Right lobe of liver (tissue), 6 donors: ENCODE results near the gene NR3C2. TPM values are rescaled to one million over a fixed set of nuclear protein-coding genes. Genes with fewer than 3 reads are reported as not detected.
A peak's percentile ranks its signal among the peaks of the same experiment; 100 is the strongest.

ENCODE experiments used
- ATAC-seq, 4 donors: fragments of 200-7000 bp; cut with Tn5 transposase; one replicate each; pipeline ENCODE4 v1.9.1; 2020; ENCODE audit warnings: mild to moderate bottlenecking in 4 of 4, moderate library complexity in 4 of 4
- DNase-seq, 3 donors: peaks; one replicate each; pipeline ENCODE4 v3.0.0-alpha.2; 2020
- H3K27ac ChIP-seq, 3 donors: fragments of 200-600 bp; one replicate each; pipeline ENCODE4 v1.8.0; 2022
- H3K27me3 ChIP-seq, 2 donors: fragments of 200-600 bp; one replicate each; pipeline ENCODE4 v1.8.0; 2022
- H3K36me3 ChIP-seq, 4 donors: fragments of 200-600 bp; sonication (generic) in 1 of 4; one replicate each; pipeline versions ENCODE4 v1.5.1 to v1.8.0; 2017 to 2022; ENCODE audit warnings: control low read depth in 1 of 4
- H3K4me1 ChIP-seq, 4 donors: fragments of 200-600 bp; sonication (generic) in 1 of 4; one replicate each; pipeline versions ENCODE4 v1.5.1 to v1.8.0; 2017 to 2022; ENCODE audit warnings: control low read depth in 1 of 4
- H3K4me3 ChIP-seq, 3 donors: fragments of 200-600 bp; one replicate each; pipeline ENCODE4 v1.8.0; 2022
- H3K9me3 ChIP-seq, 4 donors: fragments of 200-600 bp; sonication (generic) in 1 of 4; one replicate each; pipeline versions ENCODE4 v1.5.1 to v1.8.0; 2017 to 2022; ENCODE audit warnings: control low read depth in 1 of 4
- POLR2A ChIP-seq: fragments of 450-650 bp; IDR thresholded peaks from one replicate; pipeline ENCODE4 v1.6.1; 2017; ENCODE audit warnings: antibody characterized with exemption, mild to moderate bottlenecking
- WGBS: methylation state at CpG from one replicate; pipeline ENCODE4 v1.1.6; 2018; ENCODE audit warnings: low coverage, low lambda C conversion rate; ENCODE audit not compliant: insufficient coverage; ENCODE audit errors: missing lambda C conversion rate; 5-methylcytosine and 5-hydroxymethylcytosine counted together
- intact Hi-C, 2 donors: fragments of 100-400 bp; cut with DNase I; formaldehyde crosslinking; loops; one replicate each; pipeline versions ENCODE4 v1.11.2 to v1.14.1; 2022
- long read RNA-seq: library from polyadenylated mRNA; unstranded; transcript quantifications from one replicate; pipeline ENCODE4 v2.0.0, GENCODE V29; 2019
- total RNA-seq, 6 experiments: library from RNA; depleted of rRNA in 2 of 6; stranded (reverse); fragments of >200 nt in 2 of 6; fragmentation: NEBNext Ultra II Directional in 3 of 6; extraction: Animal tissue kit (Norgen Biotek cat#: 25700) in 3 of 6; gene quantifications; one replicate each; pipeline versions ENCODE4 v1.1.0 to v1.2.4, GENCODE V29; 2016 to 2023
- TF ChIP-seq, protein P1 (sequence below), 4 donors: fragments of 200-600 bp in 3 of 4; fragments of 450-650 bp in 1 of 4; IDR thresholded peaks; one replicate each; pipeline versions ENCODE4 v1.5.1 to v1.8.0; 2016 to 2022; ENCODE audit warnings: antibody characterized with exemption in 4 of 4, mild to moderate bottlenecking in 2 of 4
- donor health status: DM: no; HTN: yes; CAD: no.
- donor health status: DM: no; HTN: no; CAD: no.
- donor health status: DM: no; HTN: no; CAD: no.
- donor health status: DM: no; HTN: yes; CAD: no.
- donor health status: DM: no; HTN: yes; CAD: no.

NR3C2 gene
- total RNA-seq, result 10 to 100 TPM in 3 of 6 experiments, 1 to 10 TPM in 3; 4.8 to 15.9 (median 8.9) TPM
- long read RNA-seq, partial matches to known transcripts, result 0 of 1 reads
- long read RNA-seq, other reads (novel, unspliced or antisense), result 1 of 1 reads

DNA sequence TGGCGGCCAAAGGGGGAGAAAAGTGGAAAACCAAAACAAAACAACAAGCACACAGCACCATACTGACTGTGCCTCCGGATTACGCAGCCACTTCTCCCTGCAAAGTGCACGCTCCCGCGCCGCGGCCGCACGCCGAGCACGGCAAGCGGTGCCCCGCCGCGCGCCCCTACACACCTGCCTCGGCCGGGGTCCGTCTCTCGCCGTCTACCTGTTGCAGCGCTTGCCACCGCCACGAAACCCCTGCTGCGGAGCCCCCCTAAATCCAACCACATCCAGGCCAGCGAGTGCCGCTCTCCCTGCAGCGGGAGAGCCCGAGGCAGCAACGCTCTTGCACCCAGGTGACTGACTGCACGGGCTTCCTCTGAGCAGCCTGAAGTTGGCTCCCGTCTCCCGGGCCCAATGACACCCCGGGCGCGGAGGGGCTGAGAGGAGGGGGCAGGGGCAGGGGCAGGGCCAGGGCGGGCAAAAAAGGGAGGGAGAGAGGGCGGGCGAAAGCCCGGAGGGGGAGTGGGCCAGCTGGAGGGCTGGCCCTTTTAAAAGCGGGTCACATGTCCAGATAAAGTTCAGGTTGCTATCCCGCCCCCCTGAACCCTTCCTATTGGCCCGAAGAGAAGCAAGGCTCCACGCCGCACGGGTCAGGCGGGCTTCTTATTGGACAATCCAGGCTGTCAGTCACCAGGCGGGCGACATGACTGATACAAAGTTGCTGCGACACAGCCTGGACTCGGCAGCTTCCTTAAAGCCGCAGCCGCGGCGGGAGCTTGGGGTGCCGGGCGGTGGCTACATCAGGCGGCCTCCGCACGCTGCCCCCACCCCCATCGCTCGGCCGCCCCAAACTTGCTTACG is at the start of gene NR3C2:
NR3C2 (minus strand) TSS at position 429 of the 846 bp plus-strand sequence.
- H3K27ac ChIP-seq, result peak within 1 kb of the TSS; percentile 90 to 92 (median 91)

DNA sequence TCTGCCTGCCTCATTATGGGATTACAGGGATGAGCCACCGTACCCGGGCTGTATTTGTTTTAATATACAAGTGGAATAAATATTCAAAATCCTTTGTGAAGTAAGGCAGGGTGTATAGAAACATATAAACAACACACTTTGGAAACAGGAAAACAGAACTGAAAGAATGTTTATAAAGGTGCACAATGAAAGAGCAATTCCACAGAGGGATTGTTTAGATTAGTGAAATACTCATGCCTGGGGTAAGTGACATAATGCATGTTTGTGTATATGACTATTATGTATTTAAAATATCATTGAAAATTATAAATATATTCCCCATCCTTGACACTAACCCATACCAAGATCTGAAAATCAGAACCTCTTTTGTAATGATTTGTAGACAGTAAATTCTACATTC is 45.0 kb upstream of the NR3C2 start:
- 89% methylated on average over 2 of the region's 2 CpGs for WGBS

More for the DNA sequence above, at the start of gene NR3C2:
- TF ChIP-seq POLR2A, result peak; percentile 100
- TF ChIP-seq, protein P1, sequence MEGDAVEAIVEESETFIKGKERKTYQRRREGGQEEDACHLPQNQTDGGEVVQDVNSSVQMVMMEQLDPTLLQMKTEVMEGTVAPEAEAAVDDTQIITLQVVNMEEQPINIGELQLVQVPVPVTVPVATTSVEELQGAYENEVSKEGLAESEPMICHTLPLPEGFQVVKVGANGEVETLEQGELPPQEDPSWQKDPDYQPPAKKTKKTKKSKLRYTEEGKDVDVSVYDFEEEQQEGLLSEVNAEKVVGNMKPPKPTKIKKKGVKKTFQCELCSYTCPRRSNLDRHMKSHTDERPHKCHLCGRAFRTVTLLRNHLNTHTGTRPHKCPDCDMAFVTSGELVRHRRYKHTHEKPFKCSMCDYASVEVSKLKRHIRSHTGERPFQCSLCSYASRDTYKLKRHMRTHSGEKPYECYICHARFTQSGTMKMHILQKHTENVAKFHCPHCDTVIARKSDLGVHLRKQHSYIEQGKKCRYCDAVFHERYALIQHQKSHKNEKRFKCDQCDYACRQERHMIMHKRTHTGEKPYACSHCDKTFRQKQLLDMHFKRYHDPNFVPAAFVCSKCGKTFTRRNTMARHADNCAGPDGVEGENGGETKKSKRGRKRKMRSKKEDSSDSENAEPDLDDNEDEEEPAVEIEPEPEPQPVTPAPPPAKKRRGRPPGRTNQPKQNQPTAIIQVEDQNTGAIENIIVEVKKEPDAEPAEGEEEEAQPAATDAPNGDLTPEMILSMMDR (IDR thresholded peaks at IDR 0.05), result no peak
- ATAC-seq, result peak; percentile 78 to 89 (median 83)
- peak; percentile 98 to 100 (median 99) for DNase-seq
- Histone ChIP-seq H3K36me3 (no peaks in the 10 kb centered on the region), H3K9me3 (no peaks in the 10 kb centered on the region), H3K4me1 (peaks cover 0 to 34% (median 10%) of the 10 kb centered on the region in 4 donors), H3K4me3 (peak within 1 kb of the TSS; percentile 78 to 86 (median 85)), H3K27me3 (no peaks in the 10 kb centered on the region)
- WGBS, result 0% methylated on average over 32 of the region's 65 CpGs
- intact Hi-C loops, result no loop called here

DNA sequence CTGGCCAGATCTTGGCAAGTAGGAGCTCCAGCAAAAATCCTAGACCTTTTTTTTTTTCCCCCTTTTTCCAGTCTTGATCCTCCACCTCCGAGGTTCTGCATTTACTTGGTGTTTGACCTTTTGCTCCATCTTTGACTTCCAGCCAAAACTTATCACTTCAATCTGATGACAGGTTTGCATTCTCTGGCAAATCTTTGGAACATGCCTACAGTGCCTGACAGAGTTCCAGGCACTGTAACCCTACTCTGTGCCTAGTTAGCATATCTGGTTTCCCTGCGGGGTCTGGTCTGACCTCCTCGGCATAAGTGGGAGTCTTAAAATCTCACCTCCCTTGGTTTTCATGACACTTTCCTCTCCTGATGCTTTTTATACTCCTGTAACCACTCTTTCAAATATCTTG is 39.4 kb upstream of the NR3C2 start:
- intact Hi-C loops, result no loop called here
- ATAC-seq, result no peak
- H3K4me3 ChIP-seq, result no peak overlapping the region

More for the DNA sequence above, 45.0 kb upstream of the NR3C2 start:
- no peak overlapping the region for H3K4me3 ChIP-seq
- no peaks in the 10 kb centered on the region for H3K36me3 ChIP-seq
- intact Hi-C loops, result no loop called here
- H3K9me3 ChIP-seq, result no peaks in the 10 kb centered on the region
- no peak overlapping the region for H3K27ac ChIP-seq
- DNase-seq (no peak), ATAC-seq (no peak)
- H3K4me1 ChIP-seq, result no peaks in the 10 kb centered on the region
- TF ChIP-seq, protein P1 (IDR thresholded peaks at IDR 0.05), result no peak
- TF ChIP-seq POLR2A, result no peak
- no peaks in the 10 kb centered on the region for H3K27me3 ChIP-seq

DNA sequence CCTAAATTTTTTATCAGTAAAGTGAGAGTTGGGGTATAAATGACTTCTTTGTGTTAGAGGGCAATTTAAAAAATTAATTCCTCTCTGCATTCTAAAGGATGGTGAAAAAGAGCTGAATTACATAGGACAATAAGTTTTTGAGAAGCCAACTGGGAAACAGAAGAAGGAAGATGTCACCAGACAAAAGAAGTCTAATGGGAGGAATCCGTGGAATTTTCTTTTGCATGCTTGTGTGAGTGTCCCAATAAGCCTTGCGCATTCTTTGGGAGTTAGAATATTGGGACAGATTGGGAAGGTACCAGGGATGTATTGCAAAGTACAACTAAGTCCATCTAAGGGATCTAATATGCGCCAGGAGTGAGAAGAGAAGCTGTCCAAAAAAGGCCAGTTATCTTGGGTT is 35.1 kb upstream of the NR3C2 start:
- no peak for TF ChIP-seq POLR2A
- TF ChIP-seq, protein P1 (IDR thresholded peaks at IDR 0.05), result no peak

More for the DNA sequence above, 39.4 kb upstream of the NR3C2 start:
- H3K27me3 ChIP-seq, result no peaks in the 10 kb centered on the region
- no peak for TF ChIP-seq POLR2A
- TF ChIP-seq, protein P1 (IDR thresholded peaks at IDR 0.05), result no peak
- DNase-seq, result no peak
- no peaks in the 10 kb centered on the region for H3K9me3 ChIP-seq
- no peak overlapping the region for H3K27ac ChIP-seq
- WGBS, result 42% methylated on average over 3 of the region's 3 CpGs
- no peaks in the 10 kb centered on the region for H3K36me3 ChIP-seq
- no peaks in the 10 kb centered on the region for H3K4me1 ChIP-seq

More for the DNA sequence above, 35.1 kb upstream of the NR3C2 start:
- ATAC-seq, result no peak
- Histone ChIP-seq H3K4me3 (no peak overlapping the region), H3K27me3 (no peaks in the 10 kb centered on the region), H3K9me3 (no peaks in the 10 kb centered on the region), H3K27ac (no peak overlapping the region), H3K4me1 (no peaks in the 10 kb centered on the region), H3K36me3 (no peaks in the 10 kb centered on the region)
- intact Hi-C loops, result no loop called here
- DNase-seq, result no peak
- WGBS, result 52% methylated on average over 2 of the region's 3 CpGs
